Ascending aorta (tissue), 2 donors: ENCODE results near the gene SELENOO. TPM values are rescaled to one million over a fixed set of nuclear protein-coding genes. Genes with fewer than 3 reads are reported as not detected.
A peak's percentile ranks its signal among the peaks of the same experiment; 100 is the strongest.

Source experiments
- DNase-seq, 2 donors: peaks; one replicate each; pipeline ENCODE4 v3.0.0-alpha.2; 2019; ENCODE audit warnings: low spot score in 2 of 2
- H3K27ac ChIP-seq, 2 donors: fragments of 200-600 bp; sonication (generic); one replicate each; pipeline ENCODE4 v1.5.1; 2016 to 2017; ENCODE audit warnings: mild to moderate bottlenecking in 1 of 2
- H3K27me3 ChIP-seq: fragments of 200-600 bp; sonication (generic); one replicate; pipeline ENCODE4 v1.5.1; 2017
- H3K36me3 ChIP-seq, 2 donors: fragments of 200-600 bp; sonication (generic); one replicate each; pipeline ENCODE4 v1.5.1; 2016
- H3K4me1 ChIP-seq, 2 donors: fragments of 200-600 bp; sonication (generic); one replicate each; pipeline ENCODE4 v1.5.1; 2016 to 2017; ENCODE audit warnings: mild to moderate bottlenecking in 1 of 2
- H3K4me3 ChIP-seq, 2 donors: fragments of 200-600 bp; sonication (generic); one replicate each; pipeline ENCODE4 v1.5.1; 2016 to 2017; ENCODE audit warnings: mild to moderate bottlenecking in 1 of 2
- H3K9me3 ChIP-seq, 2 donors: fragments of 200-600 bp; sonication (generic); one replicate each; pipeline ENCODE4 v1.5.1; 2016
- intact Hi-C: fragments of 100-400 bp; cut with DNase I; formaldehyde crosslinking; loops from one replicate; pipeline ENCODE4 v1.15.1; 2023
- total RNA-seq: library from RNA; depleted of rRNA; stranded (reverse); fragments of >200 nt; gene quantifications from one replicate; pipeline ENCODE4 v1.1.0, GENCODE V29; 2016
- TF ChIP-seq, protein P1 (sequence below), 3 experiments: fragments of 200-600 bp in 2 of 3; fragments of 450-650 bp in 1 of 3; sonication (generic) in 2 of 3; IDR thresholded peaks; one replicate each; pipeline ENCODE4 v1.5.1; 2016 to 2019; ENCODE audit warnings: antibody characterized with exemption in 3 of 3, mild to moderate bottlenecking in 1 of 3, moderate library complexity in 1 of 3

SELENOO gene
- total RNA-seq, 1 donor from 2014 or later, result 41.7 TPM

- intact Hi-C loops, result loop anchor here (5.0 kb wide), 2 partner anchors 40 to 385 kb away; partner anchors contain the start of genes ARSA and SELENOO
- no peaks in the 10 kb centered on the region for H3K27me3 ChIP-seq
- peaks cover 13 to 35% of the 10 kb centered on the region in 2 donors for H3K4me1 ChIP-seq
- no peak for DNase-seq
- TF ChIP-seq, protein P1, sequence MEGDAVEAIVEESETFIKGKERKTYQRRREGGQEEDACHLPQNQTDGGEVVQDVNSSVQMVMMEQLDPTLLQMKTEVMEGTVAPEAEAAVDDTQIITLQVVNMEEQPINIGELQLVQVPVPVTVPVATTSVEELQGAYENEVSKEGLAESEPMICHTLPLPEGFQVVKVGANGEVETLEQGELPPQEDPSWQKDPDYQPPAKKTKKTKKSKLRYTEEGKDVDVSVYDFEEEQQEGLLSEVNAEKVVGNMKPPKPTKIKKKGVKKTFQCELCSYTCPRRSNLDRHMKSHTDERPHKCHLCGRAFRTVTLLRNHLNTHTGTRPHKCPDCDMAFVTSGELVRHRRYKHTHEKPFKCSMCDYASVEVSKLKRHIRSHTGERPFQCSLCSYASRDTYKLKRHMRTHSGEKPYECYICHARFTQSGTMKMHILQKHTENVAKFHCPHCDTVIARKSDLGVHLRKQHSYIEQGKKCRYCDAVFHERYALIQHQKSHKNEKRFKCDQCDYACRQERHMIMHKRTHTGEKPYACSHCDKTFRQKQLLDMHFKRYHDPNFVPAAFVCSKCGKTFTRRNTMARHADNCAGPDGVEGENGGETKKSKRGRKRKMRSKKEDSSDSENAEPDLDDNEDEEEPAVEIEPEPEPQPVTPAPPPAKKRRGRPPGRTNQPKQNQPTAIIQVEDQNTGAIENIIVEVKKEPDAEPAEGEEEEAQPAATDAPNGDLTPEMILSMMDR (IDR thresholded peaks at IDR 0.05), result no peak
- peak overlapping the region; percentile 70 to 91 for H3K4me3 ChIP-seq
- peaks cover 20 to 22% of the 10 kb centered on the region in 2 donors for H3K36me3 ChIP-seq
- H3K9me3 ChIP-seq, result no peaks in the 10 kb centered on the region
- H3K27ac ChIP-seq, result no peak overlapping the region
Observed at GRCh38 chr22:50242406-50242949, 41.7 kb downstream of the SELENOO start.

GRCh38 chr22:50243685-50244419 lies 43.0 kb downstream of the SELENOO start:
- H3K9me3 ChIP-seq, result no peaks in the 10 kb centered on the region
- peak overlapping the region; percentile 70 to 91 for H3K4me3 ChIP-seq
- TF ChIP-seq, protein P1 (IDR thresholded peaks at IDR 0.05), result no peak
- H3K4me1 ChIP-seq, result peaks cover 13 to 35% of the 10 kb centered on the region in 2 donors
- peak overlapping the region; percentile 92 to 95 for H3K27ac ChIP-seq
- intact Hi-C loops, result loop anchor here (2.0 to 5.0 kb wide), 5 partner anchors 42 to 383 kb away; partner anchors contain the start of genes ARSA, LMF2, PPP6R2 and SELENOO
- no peak for DNase-seq
- H3K27me3 ChIP-seq, result no peaks in the 10 kb centered on the region
- H3K36me3 ChIP-seq, result peaks cover 13 to 26% of the 10 kb centered on the region in 2 donors

GRCh38 chr22:50244420-50245213 lies 43.8 kb downstream of the SELENOO start, which contains the start of gene TUBGCP6:
TSS of gene TUBGCP6 (minus strand) at chr22:50245023. CDS start at chr22:50244459, 564 bp downstream.
- intact Hi-C loops, result loop anchor here (1.0 to 5.0 kb wide), 6 partner anchors 42 to 383 kb away; partner anchors contain the start of genes ARSA, DENND6B, LMF2 and PPP6R2
- peak within 1 kb of the TSS; percentile 70 to 91 for H3K4me3 ChIP-seq
- peaks cover 10 to 19% of the 10 kb centered on the region in 2 donors for H3K36me3 ChIP-seq
- H3K9me3 ChIP-seq, result no peaks in the 10 kb centered on the region
- peak within 1 kb of the TSS; percentile 92 to 95 for H3K27ac ChIP-seq
- peak; percentile 63 to 98 for DNase-seq
- TF ChIP-seq, protein P1 (IDR thresholded peaks at IDR 0.05), result peak in 1 of 3 experiments; percentile 11
- H3K4me1 ChIP-seq, result peaks cover 14 to 35% of the 10 kb centered on the region in 2 donors
- no peaks in the 10 kb centered on the region for H3K27me3 ChIP-seq

GRCh38 chr22:50245214-50246072 lies 44.6 kb downstream of the SELENOO start:
- no peaks in the 10 kb centered on the region for H3K9me3 ChIP-seq
- intact Hi-C loops, result loop anchor here (1.0 to 2.0 kb wide), 4 partner anchors 59 to 261 kb away; partner anchors contain the start of genes DENND6B, LMF2 and PPP6R2
- H3K27ac ChIP-seq, result peak overlapping the region; percentile 92 to 95
- TF ChIP-seq, protein P1 (IDR thresholded peaks at IDR 0.05), result no peak
- peak overlapping the region; percentile 70 to 91 for H3K4me3 ChIP-seq
- H3K4me1 ChIP-seq, result peaks cover 22 to 43% of the 10 kb centered on the region in 2 donors
- DNase-seq, result no peak
- no peaks in the 10 kb centered on the region for H3K27me3 ChIP-seq
- peaks cover 2 to 14% of the 10 kb centered on the region in 2 donors for H3K36me3 ChIP-seq
